Measurements from ENCODE around the gene UBP1. TPM values are rescaled to one million over a fixed set of nuclear protein-coding genes. Genes with fewer than 3 reads are reported as not detected.
"Not testable (repeated sequence)": the region's sequence is repeated elsewhere in the genome, so short reads cannot be mapped to it uniquely, and the experiment has no call there.

UBP1 gene, protein sequence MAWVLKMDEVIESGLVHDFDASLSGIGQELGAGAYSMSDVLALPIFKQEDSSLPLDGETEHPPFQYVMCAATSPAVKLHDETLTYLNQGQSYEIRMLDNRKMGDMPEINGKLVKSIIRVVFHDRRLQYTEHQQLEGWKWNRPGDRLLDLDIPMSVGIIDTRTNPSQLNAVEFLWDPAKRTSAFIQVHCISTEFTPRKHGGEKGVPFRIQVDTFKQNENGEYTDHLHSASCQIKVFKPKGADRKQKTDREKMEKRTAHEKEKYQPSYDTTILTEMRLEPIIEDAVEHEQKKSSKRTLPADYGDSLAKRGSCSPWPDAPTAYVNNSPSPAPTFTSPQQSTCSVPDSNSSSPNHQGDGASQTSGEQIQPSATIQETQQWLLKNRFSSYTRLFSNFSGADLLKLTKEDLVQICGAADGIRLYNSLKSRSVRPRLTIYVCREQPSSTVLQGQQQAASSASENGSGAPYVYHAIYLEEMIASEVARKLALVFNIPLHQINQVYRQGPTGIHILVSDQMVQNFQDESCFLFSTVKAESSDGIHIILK
- polyA plus RNA-seq: 9.3 TPM

- H3K9me3 Mint-ChIP-seq: no peaks in the 10 kb centered on the region
- H3K36me3 Mint-ChIP-seq: peaks cover 2% of the 10 kb centered on the region
- H3K27ac Mint-ChIP-seq: peak within 1 kb of the TSS; percentile 95 to 100 (median 95)
- no peaks in the 10 kb centered on the region for H3K27me3 Mint-ChIP-seq
- peak within 1 kb of the TSS; percentile 96 to 100 (median 99) for H3K4me3 Mint-ChIP-seq
- peaks cover 34 to 38% (median 35%) of the 10 kb centered on the region in 3 donors for H3K4me1 Mint-ChIP-seq
Observed at GRCh38 chr3:33440328-33441224, at the start of gene UBP1. Gene UBP1 (minus strand): TSS chr3:33440405. CDS start chr3:33439848, 557 bp downstream.

- Mint-ChIP-seq H3K36me3 (peaks cover 12% of the 10 kb centered on the region), H3K27ac (no peak overlapping the region), H3K4me3 (no peak overlapping the region), H3K9me3 (peaks cover 0 to 2% (median 1%) of the 10 kb centered on the region in 3 donors), H3K4me1 (peaks cover 5 to 11% (median 7%) of the 10 kb centered on the region in 3 donors), H3K27me3 (no peaks in the 10 kb centered on the region)
Observed at GRCh38 chr3:33488683-33489082, 48.5 kb upstream of the UBP1 start.

- peaks cover 5 to 11% (median 7%) of the 10 kb centered on the region in 3 donors for H3K4me1 Mint-ChIP-seq
- peaks cover 0 to 2% (median 1%) of the 10 kb centered on the region in 3 donors for H3K9me3 Mint-ChIP-seq
- no peaks in the 10 kb centered on the region for H3K27me3 Mint-ChIP-seq
- H3K36me3 Mint-ChIP-seq: peaks cover 12% of the 10 kb centered on the region
- no peak overlapping the region for H3K27ac Mint-ChIP-seq
- no peak overlapping the region for H3K4me3 Mint-ChIP-seq
Observed at GRCh38 chr3:33488246-33488645, 48.0 kb upstream of the UBP1 start.

GRCh38 chr3:33482111-33482521, 41.9 kb upstream of the UBP1 start:
- Mint-ChIP-seq H3K9me3 (peaks cover 3 to 6% (median 4%) of the 10 kb centered on the region in 3 donors), H3K36me3 (peaks cover 13% of the 10 kb centered on the region), H3K27me3 (no peaks in the 10 kb centered on the region), H3K4me3 (no peak overlapping the region), H3K4me1 (no peaks in the 10 kb centered on the region), H3K27ac (no peak overlapping the region)

GRCh38 chr3:33474896-33475295, 34.7 kb upstream of the UBP1 start:
- peaks cover 0 to under 1% (median 0%) of the 10 kb centered on the region in 3 donors for H3K9me3 Mint-ChIP-seq
- no peak overlapping the region for H3K4me3 Mint-ChIP-seq
- H3K27me3 Mint-ChIP-seq: no peaks in the 10 kb centered on the region
- peaks cover 4% of the 10 kb centered on the region for H3K36me3 Mint-ChIP-seq
- H3K27ac Mint-ChIP-seq: no peak overlapping the region
- no peaks in the 10 kb centered on the region for H3K4me1 Mint-ChIP-seq

DNA sequence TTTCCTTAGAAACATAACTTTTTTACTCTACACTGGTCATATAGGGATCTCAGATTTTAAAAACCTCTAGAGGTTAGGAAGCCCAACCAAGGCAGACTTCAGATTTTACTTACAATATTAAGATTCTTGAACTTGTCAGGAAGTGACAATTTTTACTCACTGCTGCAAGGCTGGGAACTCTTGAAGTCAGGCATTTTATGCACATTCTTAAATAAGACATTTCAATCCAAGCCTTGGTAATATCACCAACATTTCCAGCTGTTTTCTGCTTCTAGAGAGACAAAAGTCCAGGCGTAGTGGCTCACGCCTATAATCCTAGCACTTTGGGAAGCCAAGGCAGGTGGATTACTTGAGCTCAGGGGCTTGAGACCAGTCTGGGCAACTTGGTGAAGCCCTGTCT, 33.6 kb upstream of the UBP1 start:
- Mint-ChIP-seq H3K36me3 (peaks cover 4% of the 10 kb centered on the region), H3K4me3 (no peak overlapping the region), H3K27me3 (no peaks in the 10 kb centered on the region), H3K9me3 (no peaks in the 10 kb centered on the region), H3K27ac (no peak overlapping the region), H3K4me1 (no peaks in the 10 kb centered on the region)

DNA sequence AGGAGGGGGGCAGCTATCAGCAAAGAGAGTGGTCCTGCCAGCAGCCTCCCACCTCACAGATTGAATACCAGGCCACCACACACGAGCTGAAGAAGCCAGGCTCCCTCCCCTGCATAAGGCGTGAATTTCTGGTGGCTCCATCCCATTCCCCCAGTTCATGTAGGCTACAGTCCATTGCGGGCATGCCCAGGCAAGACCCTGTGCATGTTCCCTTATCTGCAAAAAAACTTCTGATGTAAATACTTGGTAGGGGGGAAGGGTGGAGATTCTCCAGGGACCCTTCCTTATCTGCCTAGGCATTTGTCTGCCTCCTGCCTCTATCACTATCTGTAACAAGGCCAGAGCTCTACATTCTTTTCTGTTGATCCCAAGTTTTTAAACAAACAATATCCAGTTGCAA, 27.6 kb upstream of the UBP1 start:
- H3K4me3 Mint-ChIP-seq: no peak overlapping the region
- H3K36me3 Mint-ChIP-seq: peaks cover 14% of the 10 kb centered on the region
- no peaks in the 10 kb centered on the region for H3K4me1 Mint-ChIP-seq

GRCh38 chr3:33461097-33461496, 20.9 kb upstream of the UBP1 start:
- Mint-ChIP-seq H3K27ac (no peak overlapping the region), H3K36me3 (peaks cover 17% of the 10 kb centered on the region), H3K27me3 (no peaks in the 10 kb centered on the region), H3K4me3 (no peak overlapping the region), H3K4me1 (no peaks in the 10 kb centered on the region), H3K9me3 (peaks cover 0 to 25% (median 13%) of the 10 kb centered on the region in 3 donors)

More for the DNA sequence above, 27.6 kb upstream of the UBP1 start:
- Mint-ChIP-seq H3K27me3 (no peaks in the 10 kb centered on the region), H3K27ac (no peak overlapping the region), H3K9me3 (peaks cover 0 to 8% (median 2%) of the 10 kb centered on the region in 3 donors)

DNA sequence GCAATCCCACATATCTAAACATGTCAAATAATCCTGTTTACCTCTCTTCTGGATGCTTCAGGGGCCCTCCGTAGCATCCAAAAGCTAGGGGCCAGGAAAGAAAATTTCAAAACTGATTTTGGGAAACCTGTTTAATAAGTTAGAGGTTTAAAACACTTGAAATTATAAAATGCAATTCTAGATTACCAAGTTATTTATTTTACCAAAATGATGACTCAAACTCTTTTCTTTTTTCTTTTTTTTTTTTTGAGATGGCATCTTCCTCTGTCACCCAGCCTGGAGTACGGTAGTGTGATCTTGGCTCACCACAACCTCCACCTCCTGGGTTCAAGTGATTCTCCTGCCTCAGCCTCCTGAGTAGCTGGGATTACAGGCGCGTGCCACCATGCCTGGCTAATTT, 19.4 kb upstream of the UBP1 start:
- not testable (repeated sequence) for H3K27ac Mint-ChIP-seq, H3K4me1 Mint-ChIP-seq, H3K4me3 Mint-ChIP-seq, H3K27me3 Mint-ChIP-seq
- Mint-ChIP-seq H3K36me3 (peaks cover 11% of the 10 kb centered on the region), H3K9me3 (peaks cover 0 to 26% (median 13%) of the 10 kb centered on the region in 3 donors)

GRCh38 chr3:33458446-33458845, 18.2 kb upstream of the UBP1 start:
- Mint-ChIP-seq H3K27ac (no peak overlapping the region), H3K27me3 (peaks cover 2% of the 10 kb centered on the region), H3K4me3 (no peak overlapping the region), H3K36me3 (peaks cover 8% of the 10 kb centered on the region), H3K4me1 (peaks cover 0 to 2% (median 0%) of the 10 kb centered on the region in 3 donors), H3K9me3 (peaks cover 4 to 33% (median 16%) of the 10 kb centered on the region in 3 donors)

- Mint-ChIP-seq H3K4me1 (peaks cover 0 to 2% (median 0%) of the 10 kb centered on the region in 3 donors), H3K27me3 (peaks cover 2% of the 10 kb centered on the region), H3K4me3 (no peak overlapping the region), H3K9me3 (peaks cover 4 to 28% (median 16%) of the 10 kb centered on the region in 3 donors), H3K27ac (no peak overlapping the region), H3K36me3 (peaks cover 8% of the 10 kb centered on the region)
Observed at GRCh38 chr3:33456756-33457155, 16.6 kb upstream of the UBP1 start.

DNA sequence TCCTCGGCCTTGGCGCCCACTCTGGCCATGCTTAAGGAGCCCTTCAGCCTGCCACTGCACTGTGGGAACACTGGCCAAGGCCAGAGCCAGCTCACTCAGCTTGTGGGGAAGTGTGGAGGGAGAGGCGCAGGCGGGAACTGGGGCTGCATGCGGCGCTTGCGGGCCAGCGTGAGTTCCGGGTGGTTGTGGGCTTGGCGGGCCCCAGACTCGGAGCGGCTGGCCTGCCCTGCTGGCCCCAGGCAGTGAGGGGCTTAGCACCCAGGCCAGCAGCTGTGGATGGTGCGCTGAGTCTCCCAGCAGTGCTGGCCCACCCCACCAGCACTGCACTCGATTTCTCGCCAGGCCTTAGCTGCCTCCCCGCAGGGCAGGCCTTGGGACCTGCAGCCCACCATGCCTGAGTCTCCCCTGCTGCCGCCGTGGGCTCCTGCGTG, 13.1 kb upstream of the UBP1 start:
- Mint-ChIP-seq H3K36me3 (no peaks in the 10 kb centered on the region), H3K4me1 (peaks cover 0 to 2% (median 0%) of the 10 kb centered on the region in 3 donors), H3K4me3 (no peak overlapping the region), H3K27ac (no peak overlapping the region), H3K9me3 (peaks cover 4 to 14% (median 6%) of the 10 kb centered on the region in 3 donors), H3K27me3 (peaks cover 2% of the 10 kb centered on the region)

- peak overlapping the region in 1 of 3 donors; percentile 33 for H3K27ac Mint-ChIP-seq
- H3K4me1 Mint-ChIP-seq, H3K36me3 Mint-ChIP-seq, H3K27me3 Mint-ChIP-seq, H3K4me3 Mint-ChIP-seq, H3K9me3 Mint-ChIP-seq: not testable (repeated sequence)
Observed at GRCh38 chr3:33451994-33452393, 11.8 kb upstream of the UBP1 start.

DNA sequence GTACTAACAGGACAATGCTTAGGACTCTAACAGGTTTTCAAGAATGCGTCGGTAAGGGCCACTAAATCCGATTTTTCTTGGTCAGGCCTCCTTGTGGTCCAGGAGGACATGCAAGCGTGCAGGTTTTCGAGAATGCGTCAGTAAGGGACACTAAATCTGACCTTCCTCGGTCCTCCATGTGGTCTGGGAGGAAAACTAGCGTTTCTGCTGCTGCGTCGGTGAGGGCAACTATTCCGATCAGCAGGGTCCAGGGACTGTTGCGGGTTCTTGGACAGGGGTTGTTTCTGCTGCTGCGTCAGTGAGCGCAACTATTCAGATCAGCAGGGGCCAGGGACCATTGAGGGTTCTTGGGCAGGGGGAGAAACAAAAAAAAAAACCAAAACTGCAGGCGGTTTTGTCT, 7.8 kb upstream of the UBP1 start:
- H3K4me1 Mint-ChIP-seq: peaks cover 0 to 7% (median 2%) of the 10 kb centered on the region in 3 donors
- H3K27ac Mint-ChIP-seq: peak overlapping the region in 1 of 3 donors; percentile 28
- no peak overlapping the region for H3K4me3 Mint-ChIP-seq
- peaks cover 0 to 1% (median 0%) of the 10 kb centered on the region in 3 donors for H3K9me3 Mint-ChIP-seq
- H3K36me3 Mint-ChIP-seq: no peaks in the 10 kb centered on the region
- no peaks in the 10 kb centered on the region for H3K27me3 Mint-ChIP-seq

GRCh38 chr3:33447256-33447625, 7.0 kb upstream of the UBP1 start:
- H3K27me3 Mint-ChIP-seq, H3K9me3 Mint-ChIP-seq, H3K27ac Mint-ChIP-seq, H3K36me3 Mint-ChIP-seq, H3K4me1 Mint-ChIP-seq: not testable (repeated sequence)
- H3K4me3 Mint-ChIP-seq: peak overlapping the region in 3 of 4 donors; percentile 24 to 86 (median 79)
